HepG2 (cell line): Measurements from ENCODE around the gene RASGRF1. TPM values are rescaled to one million over a fixed set of nuclear protein-coding genes. Genes with fewer than 3 reads are reported as not detected.

ENCODE experiments used
- ATAC-seq: fragments of 200-7000 bp; cut with Tn5 transposase; 3 replicates; pipeline ENCODE4 v1.9.1; 2020; ENCODE audit warnings: mild to moderate bottlenecking, moderate library complexity
- BruUV-seq: library from RNA; stranded (reverse); fragments of 400-500 nt; replicated peaks from 2 replicates; lab custom pipeline; 2021; lab: Mats Ljungman, UMichigan
- CTCF ChIA-PET: fragments of 300-600 bp; formaldehyde crosslinking; extraction: SDS; loops from one replicate; lab custom pipeline; 2021; ENCODE audit warnings: low total read pairs, inconsistent platforms, low intra/inter-chr PET ratio; lab: Yijun Ruan, JAX
- POLR2A ChIA-PET: fragments of 350-600 bp; sonication (Branson Sonifier 250); formaldehyde crosslinking; loops from one replicate; lab custom pipeline; 2020; ENCODE audit warnings: antibody characterized with exemption, inconsistent platforms; lab: Yijun Ruan, JAX
- DNase-seq: peaks from one replicate; pipeline ENCODE4 v3.0.0-alpha.2; 2015; ENCODE audit warnings: low spot score
- FAIRE-seq: peaks from 3 replicates; lab custom pipeline; 2011; peaks lifted over from hg19 to GRCh38; lab: Jason Lieb, UNC
- H2AFZ ChIP-seq: one replicate; pipeline ENCODE4 v1.6.1; 2011; ENCODE audit warnings: low read length, inconsistent platforms
- H3K27ac ChIP-seq: fragments of 300-600 bp; 3 replicates; pipeline ENCODE4 v1.8.0; 2011; ENCODE audit warnings: mixed run types, mild to moderate bottlenecking, mixed read lengths, low read length, inconsistent platforms; ENCODE audit not compliant: insufficient read depth; ENCODE audit errors: extremely low read length
- H3K27me3 ChIP-seq, 2 experiments: fragments of 200-600 bp in 1 of 2; 2 replicates in 1 of 2; 3 replicates in 1 of 2; pipeline versions ENCODE4 v1.6.0 to v1.8.0; 2011; ENCODE audit warnings: low read length in 2 of 2, mild to moderate bottlenecking in 2 of 2, moderate library complexity in 2 of 2, inconsistent platforms in 1 of 2; ENCODE audit not compliant: insufficient read depth in 2 of 2, control insufficient read depth in 1 of 2
- H3K36me3 ChIP-seq, 2 experiments: fragments of 200-600 bp in 1 of 2; replicated peaks in 1 of 2; 2 replicates in 1 of 2; 3 replicates in 1 of 2; pipeline versions ENCODE4 v1.5.1 to v1.8.0; 2011; ENCODE audit warnings: low read length in 2 of 2, inconsistent platforms in 1 of 2; ENCODE audit not compliant: insufficient read depth in 2 of 2, control insufficient read depth in 1 of 2
- H3K4me1 ChIP-seq: 2 replicates; pipeline ENCODE4 v1.5.1; 2012; ENCODE audit warnings: low read length, inconsistent platforms; ENCODE audit not compliant: insufficient read depth
- H3K4me2 ChIP-seq: 2 replicates; pipeline ENCODE4 v1.6.0; 2011; ENCODE audit warnings: low read depth, low read length, inconsistent platforms
- H3K4me3 ChIP-seq, 3 experiments: fragments of 200-600 bp in 1 of 3; sonication (generic), shearing (Covaris generic) in 1 of 3; replicated peaks in 1 of 3; 2 replicates each; pipeline ENCODE4 v1.5.1; 2011 to 2016; ENCODE audit warnings: low read length in 3 of 3, inconsistent platforms in 2 of 3, low read depth in 2 of 3, mild to moderate bottlenecking in 2 of 3, control low read depth in 1 of 3, mixed read lengths in 1 of 3; ENCODE audit not compliant: insufficient read depth in 1 of 3
- H3K79me2 ChIP-seq: one replicate; pipeline ENCODE4 v1.6.1; 2011; ENCODE audit warnings: low read length, inconsistent platforms; ENCODE audit not compliant: insufficient read depth
- H3K9ac ChIP-seq: 2 replicates; pipeline ENCODE4 v1.6.0; 2011; ENCODE audit warnings: mild to moderate bottlenecking, low read depth, low read length, inconsistent platforms; ENCODE audit not compliant: insufficient read depth
- H3K9me3 ChIP-seq: 2 replicates; pipeline ENCODE4 v1.5.1; 2012; ENCODE audit warnings: mild to moderate bottlenecking, low read length
- H4K20me1 ChIP-seq: 2 replicates; pipeline ENCODE4 v1.6.0; 2011; ENCODE audit warnings: inconsistent platforms, mild to moderate bottlenecking, low read length, moderate library complexity; ENCODE audit not compliant: insufficient read depth
- HIC2 ChIP-seq: sonication (generic); formaldehyde crosslinking; IDR thresholded peaks from 2 replicates; pipeline ENCODE4 v1.9.0; 2022; ENCODE audit warnings: low read depth, missing genetic modification reagents
- MYPOP ChIP-seq: sonication (generic); formaldehyde crosslinking; IDR thresholded peaks from 2 replicates; pipeline ENCODE4 v1.8.1; 2023; ENCODE audit warnings: mild to moderate bottlenecking, moderate library complexity, missing genetic modification reagents
- WGBS: methylation state at CpG from one replicate; pipeline ENCODE4 v1.1.6; 2017; ENCODE audit warnings: low lambda C conversion rate; 5-methylcytosine and 5-hydroxymethylcytosine counted together
- in situ Hi-C: cut with HindIII; loops from 2 replicates; pipeline ENCODE4 v1.10.0; 2017; ENCODE audit warnings: low pct_unique_long_range_greater_than_20kb; ENCODE audit not compliant: extremely low pct_ligation_motif_present
- intact Hi-C: fragments of 100-400 bp; cut with micrococcal nuclease; formaldehyde crosslinking; loops from one replicate; pipeline ENCODE4 v1.10.0; 2022; ENCODE audit not compliant: unreplicated experiment
- polyA plus RNA-seq, 8 experiments: library from polyadenylated mRNA; depleted of rRNA in 3 of 8; stranded (reverse) in 7 of 8; unstranded in 1 of 8; fragments of >200 nt; fragmentation: Illumina TruSeq in 4 of 8; extraction: Trizol in 4 of 8; gene quantifications; 2 replicates each; pipeline versions ENCODE4 v1.2.1 to v1.2.3, GENCODE V29; 2011 to 2016; ENCODE audit warnings: low read depth in 4 of 8, missing spikeins in 1 of 8, mixed read lengths in 1 of 8; ENCODE audit not compliant: insufficient read depth in 1 of 8
- total RNA-seq, 5 experiments: library from RNA; depleted of rRNA; stranded (reverse); fragments of >200 nt; fragmentation: Illumina TruSeq; extraction: Trizol; gene quantifications; 2 replicates each; pipeline ENCODE4 v1.2.3, GENCODE V29; 2016; ENCODE audit warnings: low read depth in 1 of 5

Gene RASGRF1
- total and polyA plus RNA-seq, 2 of the 13 experiments (the other 11 are each of a cell fraction or from before 2014, with no cell fraction given) = 0.55 to 3.0 TPM

- 0 out of 2 replicates have a peak, but pooled peaks have one; percentile 18 for TF ChIP-seq MYPOP (CRISPR knock-in tag)
- TF ChIP-seq HIC2 (CRISPR knock-in tag) = no peak
- ATAC-seq = peak; percentile 17; the same call in 2 of the 3 replicates
- CTCF ChIA-PET = no interaction called here
- H3K9me3 ChIP-seq = no peaks in the 10 kb centered on the region
- no peak overlapping the region for H3K9ac ChIP-seq
- peaks cover 10% of the 10 kb centered on the region; the same call in 1 of the 2 replicates for H3K4me1 ChIP-seq
- DNase-seq = no peak
- in situ Hi-C loops = no loop called here
- no TSS peak for BruUV-seq
- no peaks in the 10 kb centered on the region for H3K79me2 ChIP-seq
- intact Hi-C loops = no loop called here
- H4K20me1 ChIP-seq = no peaks in the 10 kb centered on the region; the same call in 1 of the 2 replicates
- H2AFZ ChIP-seq = no peak overlapping the region
- H3K27ac ChIP-seq = no peak overlapping the region
- H3K4me2 ChIP-seq = 0 out of 2 replicates have a peak overlapping the region, but pooled peaks have one; percentile 45
- POLR2A ChIA-PET = no interaction called here
- FAIRE-seq = no peak
- peak overlapping the region in 1 of 3 experiments; percentile 52; a peak in 1 of 6 replicates for H3K4me3 ChIP-seq
- H3K36me3 ChIP-seq = no peaks in the 10 kb centered on the region
- H3K27me3 ChIP-seq = peaks cover 2 to 52% of the 10 kb centered on the region in 2 experiments
- 23% methylated on average over 12 of the region's 47 CpGs for WGBS
Measured at GRCh38 chr15:79089331-79089889, 1.2 kb downstream of the RASGRF1 start.
